H9 (cell line): Measurements from ENCODE around the gene VASP. TPM values are rescaled to one million over a fixed set of nuclear protein-coding genes. Genes with fewer than 3 reads are reported as not detected.

Experiments used
- DNase-seq: peaks from one replicate; pipeline ENCODE4 v3.0.0-alpha.2; 2017
- H2AFZ ChIP-seq: one replicate; pipeline ENCODE4 v1.6.1; 2013; ENCODE audit warnings: mild to moderate bottlenecking, low read length, control low read depth, moderate library complexity
- H2AK5ac ChIP-seq: 2 replicates; pipeline ENCODE4 v1.6.1; 2013; ENCODE audit warnings: low read length, control low read depth, mixed read lengths; ENCODE audit not compliant: insufficient read length
- H2BK120ac ChIP-seq: one replicate; pipeline ENCODE4 v1.6.1; 2013; ENCODE audit warnings: low read depth, mild to moderate bottlenecking, low read length, control low read depth, inconsistent platforms; ENCODE audit not compliant: poor library complexity, severe bottlenecking
- H2BK12ac ChIP-seq: 2 replicates; pipeline ENCODE4 v1.6.1; 2013; ENCODE audit warnings: low read length, control low read depth, mixed read lengths, low read depth; ENCODE audit not compliant: insufficient read length
- H2BK15ac ChIP-seq: 2 replicates; pipeline ENCODE4 v1.6.1; 2013; ENCODE audit warnings: low read depth, low read length, control low read depth
- H2BK20ac ChIP-seq: one replicate; pipeline ENCODE4 v1.6.1; 2013; ENCODE audit warnings: low read depth, mild to moderate bottlenecking, low read length, control low read depth, inconsistent platforms; ENCODE audit not compliant: poor library complexity, severe bottlenecking
- H2BK5ac ChIP-seq: 2 replicates; pipeline ENCODE4 v1.6.1; 2013; ENCODE audit warnings: low read length, control low read depth, mixed read lengths; ENCODE audit not compliant: insufficient read length
- H3K14ac ChIP-seq: 2 replicates; pipeline ENCODE4 v1.6.1; 2013; ENCODE audit warnings: low read length, control low read depth; ENCODE audit not compliant: insufficient read depth
- H3K18ac ChIP-seq: 2 replicates; pipeline ENCODE4 v1.6.1; 2013; ENCODE audit warnings: low read depth, mild to moderate bottlenecking, mixed read lengths, low read length, control low read depth; ENCODE audit not compliant: insufficient read length
- H3K23ac ChIP-seq: 2 replicates; pipeline ENCODE4 v1.6.1; 2013; ENCODE audit warnings: low read length, control low read depth, mixed read lengths, low read depth; ENCODE audit not compliant: insufficient read length
- H3K23me2 ChIP-seq: 2 replicates; pipeline ENCODE4 v1.6.1; 2013; ENCODE audit warnings: low read depth, mild to moderate bottlenecking, mixed read lengths, low read length, control low read depth; ENCODE audit not compliant: insufficient read length, poor library complexity, severe bottlenecking
- H3K27ac ChIP-seq: 2 replicates; pipeline ENCODE4 v1.5.1; 2013; ENCODE audit warnings: low read length, control low read depth, mixed read lengths, low read depth; ENCODE audit not compliant: insufficient read length
- H3K27me3 ChIP-seq: 2 replicates; pipeline ENCODE4 v1.6.1; 2013; ENCODE audit warnings: low read length, control low read depth, inconsistent platforms; ENCODE audit not compliant: insufficient read depth
- H3K4ac ChIP-seq: 2 replicates; pipeline ENCODE4 v1.6.1; 2013; ENCODE audit warnings: low read depth, mild to moderate bottlenecking, control low read depth, inconsistent platforms, low read length, moderate library complexity
- H3K4me1 ChIP-seq: 2 replicates; pipeline ENCODE4 v1.6.1; 2013; ENCODE audit warnings: low read length, control low read depth, inconsistent platforms; ENCODE audit not compliant: insufficient read depth
- H3K4me2 ChIP-seq: 2 replicates; pipeline ENCODE4 v1.6.1; 2013; ENCODE audit warnings: low read length, control low read depth, mixed read lengths; ENCODE audit not compliant: insufficient read length, insufficient read depth
- H3K56ac ChIP-seq: 2 replicates; pipeline ENCODE4 v1.6.1; 2013; ENCODE audit warnings: low read depth, mild to moderate bottlenecking, mixed read lengths, low read length, control low read depth; ENCODE audit not compliant: insufficient read length
- H3K79me1 ChIP-seq: 2 replicates; pipeline ENCODE4 v1.6.1; 2013; ENCODE audit warnings: low read depth, mild to moderate bottlenecking, moderate library complexity, low read length, control low read depth, inconsistent platforms; ENCODE audit not compliant: insufficient read depth, poor library complexity, severe bottlenecking
- H3K79me2 ChIP-seq: 2 replicates; pipeline ENCODE4 v1.6.1; 2013; ENCODE audit warnings: low read length, control low read depth, inconsistent platforms; ENCODE audit not compliant: insufficient read depth
- H3K9ac ChIP-seq: 2 replicates; pipeline ENCODE4 v1.6.1; 2013; ENCODE audit warnings: low read length, control low read depth, mixed read lengths; ENCODE audit not compliant: insufficient read length; ENCODE audit errors: extremely low read depth
- H3K9me3 ChIP-seq: one replicate; pipeline ENCODE4 v1.6.1; 2013; ENCODE audit warnings: low read depth, low read length, inconsistent platforms; ENCODE audit not compliant: control insufficient read depth
- H3T11ph ChIP-seq: one replicate; pipeline ENCODE4 v1.6.1; 2013; ENCODE audit warnings: mild to moderate bottlenecking, low read length, control low read depth, inconsistent platforms
- H4K20me1 ChIP-seq: one replicate; pipeline ENCODE4 v1.6.1; 2013; ENCODE audit not compliant: control insufficient read depth, insufficient read length, insufficient read depth
- H4K5ac ChIP-seq: 2 replicates; pipeline ENCODE4 v1.6.1; 2013; ENCODE audit warnings: low read depth, mild to moderate bottlenecking, mixed read lengths, low read length, control low read depth; ENCODE audit not compliant: insufficient read length
- H4K8ac ChIP-seq: replicated peaks from 2 replicates; pipeline ENCODE4 v1.6.1; 2013; ENCODE audit warnings: low read length, control low read depth, mixed read lengths, low read depth; ENCODE audit not compliant: insufficient read length
- H4K91ac ChIP-seq: 2 replicates; pipeline ENCODE4 v1.6.1; 2013; ENCODE audit warnings: low read depth, mild to moderate bottlenecking, moderate library complexity, mixed read lengths, low read length, control low read depth; ENCODE audit not compliant: insufficient read length
- H3K27ac Mint-ChIP-seq, 3 experiments: 2 replicates in 2 of 3; 3 replicates in 1 of 3; pipeline ENCODE4 v1.8.0; 2020 to 2021; ENCODE audit warnings: mixed read lengths in 3 of 3, mild to moderate bottlenecking in 1 of 3, moderate library complexity in 1 of 3
- H3K27me3 Mint-ChIP-seq: 2 replicates; pipeline ENCODE4 v1.8.0; 2021; ENCODE audit warnings: low read depth, mild to moderate bottlenecking, moderate library complexity, mixed read lengths
- H3K36me3 Mint-ChIP-seq, 3 experiments: 2 replicates in 2 of 3; 3 replicates in 1 of 3; pipeline ENCODE4 v1.8.0; 2020 to 2021; ENCODE audit warnings: low read depth in 3 of 3, mixed read lengths in 3 of 3; ENCODE audit not compliant: insufficient read depth in 1 of 3
- H3K4me1 Mint-ChIP-seq, 2 experiments: 2 replicates each; pipeline ENCODE4 v1.8.0; 2020; ENCODE audit warnings: mixed read lengths in 2 of 2
- H3K4me3 Mint-ChIP-seq, 2 experiments: 2 replicates in 1 of 2; 3 replicates in 1 of 2; pipeline ENCODE4 v1.8.0; 2020 to 2021; ENCODE audit warnings: mild to moderate bottlenecking in 2 of 2, mixed read lengths in 2 of 2, moderate library complexity in 1 of 2
- H3K9me3 Mint-ChIP-seq, 2 experiments: 2 replicates in 1 of 2; 3 replicates in 1 of 2; pipeline ENCODE4 v1.8.0; 2020; ENCODE audit warnings: mild to moderate bottlenecking in 2 of 2, mixed read lengths in 2 of 2, moderate library complexity in 1 of 2
- CTCF ChIP-seq: fragments of 200-600 bp; sonication (generic); conservative IDR thresholded peaks from 3 replicates; pipeline ENCODE4 v1.8.0; 2021; ENCODE audit warnings: antibody characterized with exemption, mild to moderate bottlenecking
- WGBS: extraction: QIAGEN DNeasy Blood & Tissue Kit; methylation state at CpG from one replicate; pipeline ENCODE4 v1.1.7; 2013; ENCODE audit warnings: missing lambda C conversion rate, low lambda C conversion rate, mixed read lengths; ENCODE audit not compliant: insufficient read length; ENCODE audit errors: extremely low coverage; 5-methylcytosine and 5-hydroxymethylcytosine counted together
- total RNA-seq: library from RNA; stranded (reverse); gene quantifications from 2 replicates; pipeline ENCODE4 v1.2.1, GENCODE V29; 2021

Gene VASP
- total RNA-seq, 1 experiment from 2014 or later = 157 TPM

GRCh38 chr19:45485305-45486077 lies 21.8 kb upstream of the VASP start:
- peaks cover 0 to 13% (median 4%) of the 10 kb centered on the region in 3 experiments; a peak in 4 of 7 replicates for H3K36me3 Mint-ChIP-seq
- peaks cover 3% of the 10 kb centered on the region for H3K23me2 ChIP-seq
- no CpG with 5 or more reads among the region's 35 CpGs for WGBS

More at GRCh38 chr19:45485305-45486077, 21.8 kb upstream of the VASP start:
- Histone ChIP-seq H3K9me3 (no peaks in the 10 kb centered on the region), H3K4ac (no peak overlapping the region; the same call in 1 of the 2 replicates), H3T11ph (no peak overlapping the region), H3K18ac (peak overlapping the region; percentile 85), H4K20me1 (no peaks in the 10 kb centered on the region), H2BK5ac (no peak overlapping the region), H3K14ac (peak overlapping the region; percentile 84; the same call in 1 of the 2 replicates), H3K27ac (no peak overlapping the region), H2BK12ac (no peak overlapping the region), H2AK5ac (no peak overlapping the region), H2BK20ac (no peak overlapping the region), H2BK15ac (no peak overlapping the region), H3K23ac (no peak overlapping the region), H3K4me2 (peak overlapping the region; percentile 60), H2AFZ (no peak overlapping the region), H3K79me1 (no peaks in the 10 kb centered on the region), H3K56ac (no peak overlapping the region), H4K91ac (no peak overlapping the region), H3K4me1 (no peaks in the 10 kb centered on the region; the same call in 1 of the 2 replicates), H3K79me2 (no peaks in the 10 kb centered on the region), H4K8ac (no peak overlapping the region), H3K27me3 (no peaks in the 10 kb centered on the region), H2BK120ac (no peak overlapping the region), H3K9ac (peak overlapping the region; percentile 20), H4K5ac (no peak overlapping the region)
- Mint-ChIP-seq H3K4me3 (peak overlapping the region; percentile 78 to 91), H3K27ac (peak overlapping the region; percentile 89 to 97 (median 92)), H3K27me3 (peaks cover 3% of the 10 kb centered on the region; the same call in 1 of the 2 replicates), H3K9me3 (peaks cover 0 to 2% of the 10 kb centered on the region in 2 experiments; a peak in 1 of 5 replicates), H3K4me1 (peaks cover 5 to 8% of the 10 kb centered on the region in 2 experiments)
- DNase-seq = peak; percentile 98
- TF ChIP-seq CTCF = peak; percentile 69
